Activated T-helper 1 cell treated with anti-CD3 and anti-CD28 coated beads, Interleukin-2, amount 50 U/mL, for 16 hours (primary cell): ENCODE data around the gene CELF1.

Experiments used
- DNase-seq, 2 donors: peaks; one replicate each; pipeline ENCODE4 v3.0.0-alpha.2; 2020; ENCODE audit warnings: low read depth in 1 of 2, low spot score in 1 of 2

The CELF1 gene

GRCh38 chr11:47511917-47512316 is 41.0 kb downstream of the CELF1 start:
- DNase-seq = no peak

GRCh38 chr11:47510209-47510608 is 42.7 kb downstream of the CELF1 start:
- no peak for DNase-seq

- no peak for DNase-seq
Observed at GRCh38 chr11:47509077-47509536, 43.8 kb downstream of the CELF1 start.

GRCh38 chr11:47508240-47508957 is 44.5 kb downstream of the CELF1 start:
- no peak for DNase-seq

- no peak for DNase-seq
Observed at GRCh38 chr11:47507563-47508239, 45.2 kb downstream of the CELF1 start.

GRCh38 chr11:47506795-47507562 is 46.0 kb downstream of the CELF1 start:
- DNase-seq = no peak

GRCh38 chr11:47506373-47506772 is 46.6 kb downstream of the CELF1 start:
- no peak for DNase-seq

GRCh38 chr11:47504910-47505309 is 48.0 kb downstream of the CELF1 start:
- no peak for DNase-seq

GRCh38 chr11:47503227-47503626 is 49.7 kb downstream of the CELF1 start:
- DNase-seq = no peak

GRCh38 chr11:47502767-47503166 is 50.2 kb downstream of the CELF1 start:
- no peak for DNase-seq

- no peak for DNase-seq
Observed at GRCh38 chr11:47501101-47501500, 51.8 kb downstream of the CELF1 start.

- no peak for DNase-seq
Observed at GRCh38 chr11:47500121-47500520, 52.8 kb downstream of the CELF1 start.

- DNase-seq = no peak
Observed at GRCh38 chr11:47499614-47500013, 53.3 kb downstream of the CELF1 start.

- no peak for DNase-seq
Observed at GRCh38 chr11:47499161-47499560, 53.8 kb downstream of the CELF1 start.

GRCh38 chr11:47498584-47499152 is 54.3 kb downstream of the CELF1 start:
- DNase-seq = no peak

GRCh38 chr11:47498149-47498548 is 54.8 kb downstream of the CELF1 start:
- no peak for DNase-seq

- DNase-seq = no peak
Observed at GRCh38 chr11:47496808-47497207, 56.1 kb downstream of the CELF1 start.

- DNase-seq = no peak
Observed at GRCh38 chr11:47495856-47496217, 57.1 kb downstream of the CELF1 start.

GRCh38 chr11:47495011-47495855 is 57.7 kb downstream of the CELF1 start:
- no peak for DNase-seq

GRCh38 chr11:47489395-47489755 is 63.6 kb downstream of the CELF1 start:
- no peak for DNase-seq
